GM12801 (cell line): ENCODE measurements around the gene SORBS1.

Source experiments
- CTCF ChIP-seq: IDR thresholded peaks from one replicate; pipeline ENCODE4 v1.5.1; 2011; ENCODE audit warnings: control low read depth; ENCODE audit not compliant: insufficient read length; ENCODE audit errors: extremely low read depth

SORBS1 gene

GRCh38 chr10:95475827-95476468 lies 85.2 kb downstream of the SORBS1 start:
- no peak for TF ChIP-seq CTCF

DNA sequence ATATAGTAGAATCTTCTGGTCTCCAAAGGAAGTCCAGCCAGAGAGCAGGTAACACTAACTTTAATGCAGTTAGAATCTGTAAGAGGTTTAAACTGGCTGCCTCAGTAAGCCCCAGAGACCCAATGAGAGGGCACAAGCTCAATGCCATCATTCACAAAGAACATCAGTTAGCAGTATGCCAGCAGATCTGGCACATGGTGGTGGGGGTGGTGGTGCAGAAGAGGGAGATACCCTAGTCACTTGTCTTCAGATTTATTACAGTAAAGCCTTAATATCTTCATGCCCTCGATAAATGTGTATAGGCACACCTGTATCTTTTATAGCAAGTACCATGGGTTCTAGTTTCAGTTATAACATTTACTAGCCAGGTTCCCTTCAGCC lies 86.2 kb downstream of the SORBS1 start:
- TF ChIP-seq CTCF = no peak

DNA sequence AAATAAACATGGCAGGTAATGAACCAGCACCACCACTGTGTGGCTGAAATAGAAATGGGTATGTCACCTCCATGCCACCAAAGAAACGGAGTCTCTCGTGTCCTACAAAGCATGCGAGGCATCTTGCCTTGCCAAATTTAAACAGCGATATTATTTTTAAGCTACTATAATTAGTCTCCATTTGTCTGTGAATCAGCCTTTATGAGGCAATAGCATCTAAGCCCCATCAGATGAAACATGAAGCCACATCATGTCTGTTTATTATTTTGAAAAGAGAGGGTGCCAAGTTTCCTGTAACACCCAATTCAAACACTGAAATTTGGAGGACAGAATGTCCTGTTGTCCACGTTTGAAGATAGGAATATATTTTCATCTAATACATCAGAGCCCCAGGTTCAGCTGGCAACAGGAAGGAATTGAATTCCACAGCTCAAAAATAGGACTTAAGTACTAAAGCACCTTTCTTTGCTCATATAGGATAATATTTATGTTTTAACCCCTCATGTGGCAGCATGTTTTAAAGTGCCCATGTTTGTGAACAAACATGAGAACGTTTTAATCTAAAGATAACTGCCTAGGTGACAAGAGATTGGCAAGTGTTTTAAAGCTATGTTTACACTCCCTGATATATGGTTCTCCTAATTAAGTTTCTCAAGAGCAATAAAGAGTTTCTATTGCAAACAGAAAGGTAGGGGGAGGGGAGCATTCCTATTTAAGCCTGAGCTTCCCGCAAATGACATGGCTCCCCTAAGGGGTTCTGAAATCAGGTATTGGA lies 86.8 kb downstream of the SORBS1 start:
- no peak for TF ChIP-seq CTCF

DNA sequence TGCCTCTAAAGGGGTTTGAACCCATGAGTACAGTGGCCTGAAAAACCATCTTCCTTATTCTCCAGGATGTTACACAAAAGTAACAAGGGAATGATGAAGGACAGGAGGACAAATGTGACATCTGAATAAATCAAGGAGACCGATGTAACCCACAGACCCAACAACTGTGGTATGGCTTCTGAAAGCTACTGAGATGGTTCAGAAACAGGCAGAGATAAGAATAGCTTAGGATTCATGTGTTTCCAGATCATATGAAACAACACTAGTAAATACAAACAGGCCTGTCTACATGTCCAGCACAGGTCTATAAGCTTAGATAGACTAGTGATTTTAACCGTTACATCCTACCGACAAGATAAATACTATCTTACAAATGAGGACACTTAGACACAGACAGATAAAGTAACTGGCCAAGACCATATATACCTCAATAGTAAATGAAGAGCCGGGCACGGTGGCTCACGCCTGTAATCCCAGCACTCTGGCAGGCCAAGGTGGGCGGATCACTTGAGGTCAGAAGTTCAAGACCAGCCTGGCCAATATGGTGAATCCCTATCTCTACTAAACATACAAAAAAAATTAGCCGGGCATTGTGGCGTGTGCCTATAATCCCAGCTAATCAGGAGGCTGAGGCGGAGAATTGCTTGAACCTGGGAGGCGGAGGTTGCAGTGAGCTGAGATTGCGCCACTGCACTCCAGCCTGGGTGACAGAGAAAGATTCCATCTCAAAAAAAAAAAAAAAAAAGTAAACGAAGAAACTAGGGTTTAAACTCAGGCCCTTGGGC lies 88.7 kb downstream of the SORBS1 start:
- no peak for TF ChIP-seq CTCF

DNA sequence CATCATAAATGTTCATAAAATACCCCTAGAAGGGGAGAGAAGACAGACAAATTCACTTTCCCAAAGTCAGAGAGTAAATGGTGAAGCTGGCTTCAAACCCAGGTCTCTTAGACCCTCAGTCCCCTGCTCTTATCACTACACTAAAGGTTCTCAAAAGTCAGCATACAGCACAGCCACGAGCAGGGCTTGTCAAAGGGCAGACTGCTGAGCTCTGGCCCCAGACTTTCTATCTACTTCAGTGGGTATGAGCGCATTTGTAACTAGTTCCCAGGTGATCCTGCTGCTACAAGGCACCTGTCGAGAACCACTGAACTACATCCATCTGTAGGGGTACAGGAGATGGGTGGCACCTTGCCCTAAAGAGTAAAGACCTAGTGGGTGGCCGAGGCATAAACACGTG lies 91.5 kb downstream of the SORBS1 start:
- no peak for TF ChIP-seq CTCF

DNA sequence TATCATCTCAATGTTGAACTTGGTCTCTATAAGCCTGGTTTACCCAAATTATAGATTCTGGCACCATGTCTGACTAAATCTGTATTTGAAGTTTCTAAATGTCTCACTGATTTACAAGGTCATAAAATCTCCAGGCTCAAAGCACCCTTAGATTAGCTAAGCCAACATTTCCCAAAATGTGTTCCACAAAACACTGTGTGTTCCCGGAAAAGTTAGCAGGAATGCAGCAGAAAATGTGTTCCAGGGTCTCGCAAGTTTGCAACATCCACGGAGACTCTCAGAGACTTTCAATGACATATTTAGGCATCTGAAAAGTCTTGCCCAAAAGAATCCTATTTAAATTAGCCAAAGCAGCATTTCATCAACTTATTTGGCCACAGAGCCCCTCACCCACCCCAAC lies 91.9 kb downstream of the SORBS1 start:
- TF ChIP-seq CTCF = no peak

- no peak for TF ChIP-seq CTCF
These were observed 94.0 kb downstream of the SORBS1 start for GRCh38 chr10:95467162-95467599.
